GM19438 (cell line): ENCODE data around the gene PCNX2.

ENCODE experiments used
- ATAC-seq: cut with Tn5 transposase; IDR thresholded peaks from one replicate; pipeline ENCODE4 v1.9.1; 2021; ENCODE audit warnings: low read depth; ENCODE audit not compliant: unreplicated experiment

PCNX2 gene

GRCh38 chr1:232991238-232991637 is 304.3 kb downstream of the PCNX2 start:
- ATAC-seq: no peak

GRCh38 chr1:232990176-232991128 is 305.1 kb downstream of the PCNX2 start:
- ATAC-seq: no peak

GRCh38 chr1:232988572-232989040 is 306.9 kb downstream of the PCNX2 start:
- ATAC-seq: no peak

GRCh38 chr1:232987774-232988140 is 307.8 kb downstream of the PCNX2 start:
- no peak for ATAC-seq

GRCh38 chr1:232987046-232987773 is 308.3 kb downstream of the PCNX2 start:
- no peak for ATAC-seq

- no peak for ATAC-seq
Observed at GRCh38 chr1:232986527-232986922, 309.0 kb downstream of the PCNX2 start.

GRCh38 chr1:232985882-232986526 is 309.5 kb downstream of the PCNX2 start:
- ATAC-seq: no peak

- ATAC-seq: no peak
Observed at GRCh38 chr1:232984577-232985425, 310.7 kb downstream of the PCNX2 start.

GRCh38 chr1:232983817-232984567 is 311.5 kb downstream of the PCNX2 start:
- ATAC-seq: no peak

- ATAC-seq: no peak
Observed at GRCh38 chr1:232983375-232983774, 312.1 kb downstream of the PCNX2 start.

- no peak for ATAC-seq
Observed at GRCh38 chr1:232982238-232982944, 313.1 kb downstream of the PCNX2 start.

- no peak for ATAC-seq
Observed at GRCh38 chr1:232980986-232981560, 314.5 kb downstream of the PCNX2 start.

- ATAC-seq: no peak
Observed at GRCh38 chr1:232980355-232980978, 315.1 kb downstream of the PCNX2 start.

- no peak for ATAC-seq
Observed at GRCh38 chr1:232979558-232979957, 316.0 kb downstream of the PCNX2 start.

- no peak for ATAC-seq
Observed at GRCh38 chr1:232978815-232979214, 316.7 kb downstream of the PCNX2 start.

- peak; percentile 78 for ATAC-seq
Observed at GRCh38 chr1:232978091-232978634, 317.4 kb downstream of the PCNX2 start.

- ATAC-seq: no peak
Observed at GRCh38 chr1:232974971-232975370, 320.6 kb downstream of the PCNX2 start.
